GM12874 (cell line): ENCODE measurements around the gene SLC26A5.

ENCODE experiments used
- TF ChIP-seq, protein P1 (sequence below): IDR thresholded peaks from 2 replicates; pipeline ENCODE4 v1.5.1; 2011; ENCODE audit warnings: low read depth, mild to moderate bottlenecking, control low read depth, low read length, moderate library complexity; ENCODE audit not compliant: insufficient read depth

The SLC26A5 gene

DNA sequence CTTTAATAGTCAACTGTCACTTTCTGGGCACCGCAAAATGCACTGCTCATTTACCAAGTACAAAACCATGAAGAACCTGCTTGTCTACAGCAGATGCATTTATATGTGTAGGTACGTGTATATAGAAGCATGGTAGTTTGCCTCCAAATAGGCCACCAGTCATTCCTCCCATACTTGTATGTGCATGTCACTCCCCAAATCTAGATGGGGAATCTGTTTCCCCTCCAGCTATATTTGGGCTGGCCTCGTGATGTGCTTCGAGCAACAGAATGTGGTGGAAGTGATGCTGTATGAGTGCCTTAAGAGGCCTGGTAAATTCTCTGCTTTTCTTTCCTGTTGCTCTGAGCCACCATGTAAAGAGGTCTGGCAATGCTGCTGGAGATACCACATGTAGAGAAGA lies 51.4 kb downstream of the SLC26A5 start:
- TF ChIP-seq, protein P1, sequence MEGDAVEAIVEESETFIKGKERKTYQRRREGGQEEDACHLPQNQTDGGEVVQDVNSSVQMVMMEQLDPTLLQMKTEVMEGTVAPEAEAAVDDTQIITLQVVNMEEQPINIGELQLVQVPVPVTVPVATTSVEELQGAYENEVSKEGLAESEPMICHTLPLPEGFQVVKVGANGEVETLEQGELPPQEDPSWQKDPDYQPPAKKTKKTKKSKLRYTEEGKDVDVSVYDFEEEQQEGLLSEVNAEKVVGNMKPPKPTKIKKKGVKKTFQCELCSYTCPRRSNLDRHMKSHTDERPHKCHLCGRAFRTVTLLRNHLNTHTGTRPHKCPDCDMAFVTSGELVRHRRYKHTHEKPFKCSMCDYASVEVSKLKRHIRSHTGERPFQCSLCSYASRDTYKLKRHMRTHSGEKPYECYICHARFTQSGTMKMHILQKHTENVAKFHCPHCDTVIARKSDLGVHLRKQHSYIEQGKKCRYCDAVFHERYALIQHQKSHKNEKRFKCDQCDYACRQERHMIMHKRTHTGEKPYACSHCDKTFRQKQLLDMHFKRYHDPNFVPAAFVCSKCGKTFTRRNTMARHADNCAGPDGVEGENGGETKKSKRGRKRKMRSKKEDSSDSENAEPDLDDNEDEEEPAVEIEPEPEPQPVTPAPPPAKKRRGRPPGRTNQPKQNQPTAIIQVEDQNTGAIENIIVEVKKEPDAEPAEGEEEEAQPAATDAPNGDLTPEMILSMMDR, result no peak

DNA sequence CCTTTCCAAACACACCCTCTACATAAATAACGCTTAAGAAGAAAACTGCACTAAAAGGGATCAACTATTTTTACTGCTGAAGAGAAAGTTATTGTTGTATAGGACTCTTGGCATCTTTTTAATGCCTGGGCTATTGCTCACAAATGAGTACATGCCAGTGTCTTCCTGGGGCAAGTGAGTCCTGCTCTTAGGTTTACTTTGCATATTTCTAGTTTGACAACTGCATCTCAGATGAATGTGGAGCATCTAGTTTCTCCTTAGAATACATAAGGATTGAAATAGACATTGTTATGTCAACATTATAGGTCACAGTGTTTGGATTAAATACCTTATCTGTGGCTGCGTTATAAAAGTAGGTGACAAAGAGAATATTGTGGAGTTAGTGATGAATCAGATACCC lies 54.0 kb downstream of the SLC26A5 start:
- TF ChIP-seq, protein P1, result no peak

DNA sequence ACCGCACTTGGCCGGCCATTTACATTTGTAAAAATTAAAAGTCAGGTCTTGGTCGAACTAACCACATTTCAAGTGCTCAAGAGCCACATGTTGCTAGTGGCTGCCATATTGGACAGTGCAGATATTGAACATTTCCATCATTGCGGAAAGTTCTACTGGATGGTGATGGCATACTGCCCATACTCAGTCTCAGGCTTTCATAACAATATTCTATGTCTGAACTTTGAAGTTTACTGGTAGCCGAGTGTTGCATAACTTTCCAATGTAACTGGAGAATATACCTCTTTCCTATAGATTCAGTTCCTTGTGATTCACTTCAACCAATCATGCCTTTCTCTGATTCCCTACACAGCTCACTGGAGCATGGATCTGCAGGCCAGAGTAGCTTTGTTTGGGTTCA lies 54.9 kb downstream of the SLC26A5 start:
- TF ChIP-seq, protein P1, result no peak

DNA sequence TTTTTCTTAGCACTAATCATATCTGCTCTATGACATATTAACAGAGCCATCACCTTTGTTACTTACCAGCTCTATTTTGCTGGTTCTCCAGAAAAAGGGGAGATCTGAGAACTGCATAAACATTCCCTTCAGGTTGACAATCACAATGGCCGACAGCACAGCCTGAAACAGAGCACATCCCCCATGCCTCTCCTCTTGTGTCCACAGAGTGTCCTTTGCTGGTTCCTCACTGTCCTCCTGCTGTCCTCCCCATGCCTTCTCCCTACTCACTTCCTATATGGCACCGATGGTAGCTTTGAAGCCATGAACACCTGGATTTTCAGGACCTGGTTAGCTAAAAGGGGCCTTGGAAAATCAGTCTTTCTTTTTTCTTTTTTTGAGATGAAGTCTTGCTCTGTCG lies 56.7 kb downstream of the SLC26A5 start:
- TF ChIP-seq, protein P1, result no peak

DNA sequence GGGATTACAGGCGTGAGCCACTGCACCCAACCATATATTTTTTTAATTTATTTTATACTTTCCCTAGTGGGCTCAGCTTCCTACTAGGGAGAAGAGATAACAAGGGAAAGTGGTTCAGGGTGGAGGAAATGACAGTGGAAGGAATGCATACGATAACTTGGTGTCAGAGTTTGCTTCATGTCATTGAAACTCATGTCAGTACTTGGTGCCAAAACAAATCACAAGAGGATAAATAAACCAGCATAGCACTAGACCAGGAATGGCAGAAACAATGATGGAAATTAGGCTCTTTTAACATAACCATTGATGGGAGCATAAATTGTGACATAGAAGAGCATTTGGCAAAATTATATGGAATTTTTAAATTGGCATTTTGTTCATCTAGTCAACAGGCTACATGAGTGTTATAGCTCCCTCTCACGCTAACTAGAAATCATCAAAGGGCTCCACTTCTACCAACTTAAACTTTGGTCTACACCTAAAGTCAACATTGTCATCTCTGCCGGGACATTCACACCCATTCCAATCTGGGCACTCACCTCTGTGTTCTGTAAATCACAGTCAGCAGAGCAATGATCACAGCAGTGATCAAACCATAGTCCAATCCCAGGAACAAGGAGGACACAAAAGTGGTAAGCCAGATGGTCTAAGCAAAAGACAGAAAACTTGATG lies 57.4 kb downstream of the SLC26A5 start:
- TF ChIP-seq, protein P1, result no peak

DNA sequence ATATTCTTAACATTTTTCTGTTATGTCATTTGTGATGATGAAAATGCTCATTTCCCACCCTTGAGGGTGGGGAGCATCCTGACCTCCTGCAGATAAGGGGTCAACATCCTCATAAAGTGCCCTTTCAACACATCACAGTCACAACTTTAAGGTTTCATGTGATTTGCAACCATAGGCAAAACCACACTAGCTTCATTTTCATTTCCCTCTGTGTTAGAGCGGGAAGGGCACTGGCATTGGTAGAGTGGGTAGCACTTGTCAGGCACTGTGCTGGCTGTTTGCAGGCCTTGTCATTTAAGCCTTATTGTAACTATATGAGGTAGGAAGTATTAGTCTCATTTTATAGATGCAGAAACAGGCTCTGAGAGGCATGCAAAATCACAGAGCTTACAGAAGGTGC lies 58.8 kb downstream of the SLC26A5 start:
- TF ChIP-seq, protein P1, result no peak

DNA sequence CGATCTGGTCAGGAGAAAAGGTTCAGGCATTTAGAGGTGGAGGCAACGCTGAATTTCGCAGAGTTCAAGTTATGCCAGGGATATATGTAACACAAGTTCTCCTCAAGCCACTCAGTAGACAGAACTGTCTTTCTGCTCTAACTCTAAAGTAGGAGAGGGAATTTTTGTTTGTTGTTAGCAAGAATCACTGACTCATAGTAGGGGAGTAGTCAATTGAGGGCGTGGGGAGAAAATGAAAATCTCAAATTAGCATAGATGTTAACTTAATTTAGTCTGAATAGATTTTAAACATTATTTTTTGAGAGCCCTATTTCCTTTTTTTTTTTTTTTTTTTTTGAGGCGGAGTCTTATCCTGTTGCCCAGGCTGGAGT lies 64.0 kb downstream of the SLC26A5 start:
- TF ChIP-seq, protein P1, result no peak
